MCF 10A (cell line): ENCODE results near the gene ZSWIM5. TPM values are rescaled to one million over a fixed set of nuclear protein-coding genes. Genes with fewer than 3 reads are reported as not detected.

Source experiments
- BruUV-seq: library from RNA; stranded (reverse); fragments of 400-500 nt; replicated peaks from 2 replicates; lab custom pipeline; 2021; lab: Mats Ljungman, UMichigan
- CTCF ChIA-PET: fragments of 300-600 bp; sonication (Branson Sonifier 250); formaldehyde crosslinking; extraction: SDS; loops from one replicate; lab custom pipeline; 2021; ENCODE audit warnings: antibody characterized with exemption, inconsistent platforms; lab: Yijun Ruan, JAX
- POLR2A ChIA-PET: fragments of 300-600, 350-650 bp; sonication (Branson Sonifier 250); formaldehyde crosslinking; extraction: SDS; loops from one replicate; lab custom pipeline; 2020; ENCODE audit warnings: antibody characterized with exemption, inconsistent platforms; lab: Yijun Ruan, JAX
- DNase-seq: peaks from one replicate; pipeline ENCODE4 v3.0.0-alpha.2; 2018; ENCODE audit not compliant: unreplicated experiment
- H3K27ac Mint-ChIP-seq: one replicate; pipeline ENCODE4 v1.8.0; 2022; ENCODE audit warnings: mild to moderate bottlenecking, low read depth, mixed read lengths; ENCODE audit not compliant: unreplicated experiment
- H3K27me3 Mint-ChIP-seq: one replicate; pipeline ENCODE4 v1.8.0; 2022; ENCODE audit warnings: mixed read lengths; ENCODE audit not compliant: insufficient read depth, unreplicated experiment
- H3K36me3 Mint-ChIP-seq: one replicate; pipeline ENCODE4 v1.8.0; 2022; ENCODE audit warnings: mild to moderate bottlenecking, moderate library complexity, mixed read lengths; ENCODE audit not compliant: insufficient read depth, unreplicated experiment
- H3K4me1 Mint-ChIP-seq: one replicate; pipeline ENCODE4 v1.8.0; 2022; ENCODE audit warnings: mixed read lengths; ENCODE audit not compliant: insufficient read depth, unreplicated experiment
- H3K4me3 Mint-ChIP-seq: one replicate; pipeline ENCODE4 v1.8.0; 2022; ENCODE audit warnings: mild to moderate bottlenecking, moderate library complexity, mixed read lengths; ENCODE audit not compliant: unreplicated experiment
- H3K9me3 Mint-ChIP-seq: one replicate; pipeline ENCODE4 v1.8.0; 2022; ENCODE audit warnings: mixed read lengths; ENCODE audit not compliant: unreplicated experiment
- CTCF ChIP-seq: fragments of 200-600 bp; IDR thresholded peaks from one replicate; pipeline ENCODE4 v1.8.0; 2022; ENCODE audit warnings: antibody characterized with exemption, mild to moderate bottlenecking; ENCODE audit not compliant: unreplicated experiment
- intact Hi-C: fragments of 100-400 bp; cut with micrococcal nuclease; formaldehyde crosslinking; loops from 2 replicates; pipeline ENCODE4 v1.14.1; 2022
- total RNA-seq: library from RNA; stranded (reverse); gene quantifications from 2 replicates; pipeline ENCODE4 v1.2.3, GENCODE V29; 2022

The ZSWIM5 gene
- total RNA-seq, 1 experiment from 2014 or later, result 0.14 TPM

GRCh38 chr1:45148209-45148825 is 58.1 kb downstream of the ZSWIM5 start:
- TF ChIP-seq CTCF, result no peak
- no TSS peak for BruUV-seq
- ChIA-PET CTCF (no interaction called here), POLR2A (interaction anchor here (0.6 to 0.8 kb wide), 2 partner anchors 12 to 245 kb away, joined by 3 read pairs; no protein-coding TSS in a partner anchor)
- Mint-ChIP-seq H3K4me1 (no peaks in the 10 kb centered on the region), H3K36me3 (no peaks in the 10 kb centered on the region), H3K27ac (no peak overlapping the region), H3K4me3 (no peak overlapping the region), H3K27me3 (peaks cover 40% of the 10 kb centered on the region), H3K9me3 (no peaks in the 10 kb centered on the region)
- no peak for DNase-seq
- intact Hi-C loops, result no loop called here

- intact Hi-C loops, result no loop called here
- no peak for TF ChIP-seq CTCF
Observed at GRCh38 chr1:45146833-45147232, 59.6 kb downstream of the ZSWIM5 start.

GRCh38 chr1:45141247-45142003 is 65.0 kb downstream of the ZSWIM5 start:
- Mint-ChIP-seq H3K36me3 (no peaks in the 10 kb centered on the region), H3K4me1 (no peaks in the 10 kb centered on the region), H3K27ac (no peak overlapping the region), H3K9me3 (no peaks in the 10 kb centered on the region), H3K27me3 (peaks cover 43% of the 10 kb centered on the region), H3K4me3 (no peak overlapping the region)
- POLR2A ChIA-PET, result no interaction called here
- no TSS peak for BruUV-seq
- intact Hi-C loops, result no loop called here
- CTCF ChIA-PET, result interaction anchor here (1.1 kb wide), 1 partner anchor 13 kb away, joined by 3 read pairs; no protein-coding TSS in a partner anchor
- DNase-seq, result no peak
- TF ChIP-seq CTCF, result no peak

More at GRCh38 chr1:45146833-45147232, 59.6 kb downstream of the ZSWIM5 start:
- DNase-seq, result no peak
- no peaks in the 10 kb centered on the region for H3K4me1 Mint-ChIP-seq
- no peak overlapping the region for H3K27ac Mint-ChIP-seq
- no peak overlapping the region for H3K4me3 Mint-ChIP-seq
- BruUV-seq, result no TSS peak
- peaks cover 33% of the 10 kb centered on the region for H3K27me3 Mint-ChIP-seq
- H3K9me3 Mint-ChIP-seq, result no peaks in the 10 kb centered on the region
- CTCF ChIA-PET, result no interaction called here
- POLR2A ChIA-PET, result interaction anchor here (0.6 kb wide), 1 partner anchor 328 kb away, joined by 3 read pairs; no protein-coding TSS in a partner anchor
- no peaks in the 10 kb centered on the region for H3K36me3 Mint-ChIP-seq

- Mint-ChIP-seq H3K27ac (no peak overlapping the region), H3K4me1 (no peaks in the 10 kb centered on the region), H3K9me3 (no peaks in the 10 kb centered on the region), H3K36me3 (no peaks in the 10 kb centered on the region), H3K4me3 (no peak overlapping the region), H3K27me3 (peaks cover 12% of the 10 kb centered on the region)
- ChIA-PET POLR2A (no interaction called here), CTCF (interaction anchor here (0.6 kb wide), 1 partner anchor 97 kb away, joined by 4 read pairs; no protein-coding TSS in a partner anchor)
- TF ChIP-seq CTCF, result no peak
- intact Hi-C loops, result no loop called here
- no peak for DNase-seq
- BruUV-seq, result no TSS peak
Observed at GRCh38 chr1:45136984-45137383, 69.4 kb downstream of the ZSWIM5 start.
